ENCODE measurements around the gene FSTL5.

- TF ChIP-seq YY1 (IDR thresholded peaks at IDR 0.05; ENCODE audit: insufficient read depth, insufficient read length), result no peak
- no peak for TF ChIP-seq SUZ12 (IDR thresholded peaks at IDR 0.05; ENCODE audit: extremely low read depth, insufficient read depth, insufficient read length)
Observed at GRCh38 chr4:161343569-161343950, 820.2 kb downstream of the FSTL5 start.
